PC-3 (cell line): Measurements from ENCODE around the gene ATG4C.

Experiments
- EZH2 ChIP-seq: fragments of 300-600 bp; sonication (generic); IDR thresholded peaks from one replicate; pipeline ENCODE4 v1.6.1; 2017; ENCODE audit warnings: antibody characterized with exemption, mild to moderate bottlenecking, low read length; ENCODE audit not compliant: unreplicated experiment
- EZH2phosphoT487 ChIP-seq: fragments of 300-600 bp; sonication (generic); IDR thresholded peaks from 2 replicates; pipeline ENCODE4 v1.6.1; 2018; ENCODE audit warnings: mild to moderate bottlenecking, antibody characterized with exemption, low read length, borderline replicate concordance
- TF ChIP-seq, protein P1 (sequence below): fragments of 300-600 bp; sonication (generic); conservative IDR thresholded peaks from 2 replicates; pipeline ENCODE4 v1.5.1; 2017; ENCODE audit warnings: antibody characterized with exemption, low read depth, mild to moderate bottlenecking, low read length

DNA sequence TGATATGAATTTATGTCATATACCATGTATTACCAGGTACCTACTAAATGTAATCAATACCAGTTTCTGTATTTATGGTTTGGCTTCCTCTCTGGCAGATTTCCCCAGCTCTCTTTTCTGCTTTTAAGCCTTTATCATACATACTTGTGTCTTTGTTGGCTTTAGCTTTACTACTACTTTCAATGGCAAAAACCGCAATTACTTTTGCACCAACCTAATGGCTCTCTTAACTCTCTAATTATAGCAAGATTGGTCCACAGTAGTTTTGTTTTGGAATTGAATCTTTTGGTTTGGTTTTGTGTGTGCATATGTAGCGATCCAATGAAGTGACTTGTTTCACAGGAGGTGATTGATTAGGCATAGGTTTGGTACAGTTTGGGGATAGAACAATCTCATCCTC lies 93.6 kb downstream of the ATG4C start:
- TF ChIP-seq, protein P1, sequence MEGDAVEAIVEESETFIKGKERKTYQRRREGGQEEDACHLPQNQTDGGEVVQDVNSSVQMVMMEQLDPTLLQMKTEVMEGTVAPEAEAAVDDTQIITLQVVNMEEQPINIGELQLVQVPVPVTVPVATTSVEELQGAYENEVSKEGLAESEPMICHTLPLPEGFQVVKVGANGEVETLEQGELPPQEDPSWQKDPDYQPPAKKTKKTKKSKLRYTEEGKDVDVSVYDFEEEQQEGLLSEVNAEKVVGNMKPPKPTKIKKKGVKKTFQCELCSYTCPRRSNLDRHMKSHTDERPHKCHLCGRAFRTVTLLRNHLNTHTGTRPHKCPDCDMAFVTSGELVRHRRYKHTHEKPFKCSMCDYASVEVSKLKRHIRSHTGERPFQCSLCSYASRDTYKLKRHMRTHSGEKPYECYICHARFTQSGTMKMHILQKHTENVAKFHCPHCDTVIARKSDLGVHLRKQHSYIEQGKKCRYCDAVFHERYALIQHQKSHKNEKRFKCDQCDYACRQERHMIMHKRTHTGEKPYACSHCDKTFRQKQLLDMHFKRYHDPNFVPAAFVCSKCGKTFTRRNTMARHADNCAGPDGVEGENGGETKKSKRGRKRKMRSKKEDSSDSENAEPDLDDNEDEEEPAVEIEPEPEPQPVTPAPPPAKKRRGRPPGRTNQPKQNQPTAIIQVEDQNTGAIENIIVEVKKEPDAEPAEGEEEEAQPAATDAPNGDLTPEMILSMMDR = no peak
- TF ChIP-seq EZH2phosphoT487 (no peak), EZH2 (no peak)
